ENCODE measurements around the gene KSR1. TPM values are rescaled to one million over a fixed set of nuclear protein-coding genes. Genes with fewer than 3 reads are reported as not detected.

The KSR1 gene
- total RNA-seq, 1 experiment from 2014 or later: 41.7 TPM

GRCh38 chr17:27495460-27495859 lies 39.2 kb downstream of the KSR1 start:
- Histone ChIP-seq H3K27me3 (replicated peaks; ENCODE audit: insufficient read depth, low read depth, low read length, poor library complexity) (no peaks in the 10 kb centered on the region), H3K4me1 (ENCODE audit: insufficient read depth, low read length, poor library complexity, severe bottlenecking) (peaks cover 45% of the 10 kb centered on the region), H3K27ac (ENCODE audit: low read depth, low read length, poor library complexity, severe bottlenecking) (no peak overlapping the region), H3K36me3 (ENCODE audit: insufficient read depth, low read length, poor library complexity, severe bottlenecking) (no peaks in the 10 kb centered on the region), H3K9me3 (ENCODE audit: low read depth, low read length, poor library complexity, severe bottlenecking) (no peaks in the 10 kb centered on the region), H3K4me3 (ENCODE audit: low read depth, low read length, poor library complexity, severe bottlenecking) (no peak overlapping the region)
- TF ChIP-seq EZH2 (IDR thresholded peaks at IDR 0.05; ENCODE audit: borderline replicate concordance, low read depth, low read length, poor library complexity, severe bottlenecking) (no peak), CTCF (conservative IDR thresholded peaks at IDR 0.05; ENCODE audit: low read depth, low read length) (no peak)
- POLR2A ChIA-PET (ENCODE audit: low non-redundant PET): no interaction called here
- CTCF ChIA-PET: no interaction called here
- intact Hi-C loops (cut with micrococcal nuclease; ENCODE audit: unreplicated experiment): loop anchor here (2.0 to 5.0 kb wide), 2 partner anchors 19 to 48 kb away; no protein-coding TSS in a partner anchor
- no peak for DNase-seq (ENCODE audit: low spot score)
- BruUV-seq (replicated peaks): no TSS peak

DNA sequence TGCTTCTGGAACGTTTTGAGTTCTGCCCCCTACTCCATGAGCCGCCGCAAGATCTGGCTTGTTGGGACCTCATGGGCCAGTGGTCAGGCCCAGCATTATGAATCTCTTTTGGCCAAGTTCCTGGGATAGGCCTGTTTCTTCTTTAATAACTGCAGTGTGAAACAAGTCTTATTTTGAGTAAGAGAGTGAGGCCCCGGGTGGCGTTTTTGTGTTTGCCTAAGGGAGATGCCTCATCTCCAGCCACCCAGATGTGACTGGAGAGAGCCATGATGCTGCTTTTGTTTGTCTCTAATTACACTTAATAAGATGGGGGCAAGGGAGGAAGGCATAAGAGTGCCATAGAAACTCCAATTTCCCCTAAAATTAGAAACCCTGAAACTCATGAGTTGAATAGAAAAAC lies 39.8 kb downstream of the KSR1 start:
- ChIA-PET POLR2A (ENCODE audit: low non-redundant PET) (no interaction called here), CTCF (no interaction called here)
- intact Hi-C loops (cut with micrococcal nuclease; ENCODE audit: unreplicated experiment): loop anchor here (5.0 kb wide), 1 partner anchor 49 kb away; no protein-coding TSS in a partner anchor
- Histone ChIP-seq H3K4me3 (ENCODE audit: low read depth, low read length, poor library complexity, severe bottlenecking) (no peak overlapping the region), H3K27ac (ENCODE audit: low read depth, low read length, poor library complexity, severe bottlenecking) (no peak overlapping the region), H3K9me3 (ENCODE audit: low read depth, low read length, poor library complexity, severe bottlenecking) (no peaks in the 10 kb centered on the region), H3K27me3 (replicated peaks; ENCODE audit: insufficient read depth, low read depth, low read length, poor library complexity) (no peaks in the 10 kb centered on the region), H3K4me1 (ENCODE audit: insufficient read depth, low read length, poor library complexity, severe bottlenecking) (peaks cover 39% of the 10 kb centered on the region), H3K36me3 (ENCODE audit: insufficient read depth, low read length, poor library complexity, severe bottlenecking) (no peaks in the 10 kb centered on the region)
- TF ChIP-seq EZH2 (IDR thresholded peaks at IDR 0.05; ENCODE audit: borderline replicate concordance, low read depth, low read length, poor library complexity, severe bottlenecking): no peak
- TF ChIP-seq CTCF (conservative IDR thresholded peaks at IDR 0.05; ENCODE audit: low read depth, low read length): no peak
- BruUV-seq (replicated peaks): no TSS peak
- DNase-seq (ENCODE audit: low spot score): no peak

DNA sequence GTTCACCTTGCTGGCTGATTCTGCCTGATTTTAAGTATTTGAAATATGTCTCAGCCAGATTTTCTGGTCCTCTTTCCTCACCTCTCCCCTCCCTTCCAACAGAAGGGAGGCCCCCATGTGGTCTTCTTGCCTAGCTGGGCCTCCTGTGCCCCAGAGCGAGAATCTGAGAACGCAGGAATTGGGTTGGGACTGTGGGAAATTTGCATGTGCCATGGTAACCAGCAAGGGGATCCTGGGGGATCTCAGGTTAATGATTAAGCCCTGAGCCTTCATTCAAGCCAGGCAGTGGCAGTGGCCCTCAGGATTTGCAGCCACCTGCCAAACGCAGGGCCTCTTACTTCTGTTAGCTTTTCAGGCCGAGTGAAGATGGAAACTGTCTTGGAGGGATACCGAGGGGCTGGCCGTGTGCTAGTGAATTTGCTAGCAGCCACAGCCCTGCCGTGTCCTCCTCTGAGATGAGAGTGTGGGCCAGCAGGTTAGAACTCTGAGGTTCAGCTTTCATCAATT lies 40.2 kb downstream of the KSR1 start:
- Histone ChIP-seq H3K4me1 (ENCODE audit: insufficient read depth, low read length, poor library complexity, severe bottlenecking) (peaks cover 37% of the 10 kb centered on the region), H3K9me3 (ENCODE audit: low read depth, low read length, poor library complexity, severe bottlenecking) (no peaks in the 10 kb centered on the region), H3K36me3 (ENCODE audit: insufficient read depth, low read length, poor library complexity, severe bottlenecking) (no peaks in the 10 kb centered on the region), H3K27me3 (replicated peaks; ENCODE audit: insufficient read depth, low read depth, low read length, poor library complexity) (no peaks in the 10 kb centered on the region), H3K4me3 (ENCODE audit: low read depth, low read length, poor library complexity, severe bottlenecking) (no peak overlapping the region), H3K27ac (ENCODE audit: low read depth, low read length, poor library complexity, severe bottlenecking) (no peak overlapping the region)
- no TSS peak for BruUV-seq (replicated peaks)
- DNase-seq (ENCODE audit: low spot score): no peak
- no peak for TF ChIP-seq EZH2 (IDR thresholded peaks at IDR 0.05; ENCODE audit: borderline replicate concordance, low read depth, low read length, poor library complexity, severe bottlenecking)
- TF ChIP-seq CTCF (conservative IDR thresholded peaks at IDR 0.05; ENCODE audit: low read depth, low read length): no peak
- ChIA-PET POLR2A (ENCODE audit: low non-redundant PET) (no interaction called here), CTCF (no interaction called here)
- intact Hi-C loops (cut with micrococcal nuclease; ENCODE audit: unreplicated experiment): loop anchor here (5.0 kb wide), 1 partner anchor 49 kb away; no protein-coding TSS in a partner anchor
